ENCODE measurements around the gene DPM1. TPM values are rescaled to one million over a fixed set of nuclear protein-coding genes. Genes with fewer than 3 reads are reported as not detected.

Gene DPM1
- total RNA-seq, 1 donor from 2014 or later: 37.5 TPM

- no peak overlapping the region for H3K27ac ChIP-seq
- H3K4me1 ChIP-seq: no peaks in the 10 kb centered on the region
- peaks cover 12 to 29% of the 10 kb centered on the region in 2 donors for H3K36me3 ChIP-seq
- DNase-seq (ENCODE audit: low spot score in 2 of 2): no peak
- H3K4me3 ChIP-seq: no peak overlapping the region
- H3K27me3 ChIP-seq: no peaks in the 10 kb centered on the region
- intact Hi-C loops (cut with DNase I): no loop called here
- TF ChIP-seq, protein P1, sequence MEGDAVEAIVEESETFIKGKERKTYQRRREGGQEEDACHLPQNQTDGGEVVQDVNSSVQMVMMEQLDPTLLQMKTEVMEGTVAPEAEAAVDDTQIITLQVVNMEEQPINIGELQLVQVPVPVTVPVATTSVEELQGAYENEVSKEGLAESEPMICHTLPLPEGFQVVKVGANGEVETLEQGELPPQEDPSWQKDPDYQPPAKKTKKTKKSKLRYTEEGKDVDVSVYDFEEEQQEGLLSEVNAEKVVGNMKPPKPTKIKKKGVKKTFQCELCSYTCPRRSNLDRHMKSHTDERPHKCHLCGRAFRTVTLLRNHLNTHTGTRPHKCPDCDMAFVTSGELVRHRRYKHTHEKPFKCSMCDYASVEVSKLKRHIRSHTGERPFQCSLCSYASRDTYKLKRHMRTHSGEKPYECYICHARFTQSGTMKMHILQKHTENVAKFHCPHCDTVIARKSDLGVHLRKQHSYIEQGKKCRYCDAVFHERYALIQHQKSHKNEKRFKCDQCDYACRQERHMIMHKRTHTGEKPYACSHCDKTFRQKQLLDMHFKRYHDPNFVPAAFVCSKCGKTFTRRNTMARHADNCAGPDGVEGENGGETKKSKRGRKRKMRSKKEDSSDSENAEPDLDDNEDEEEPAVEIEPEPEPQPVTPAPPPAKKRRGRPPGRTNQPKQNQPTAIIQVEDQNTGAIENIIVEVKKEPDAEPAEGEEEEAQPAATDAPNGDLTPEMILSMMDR (IDR thresholded peaks at IDR 0.05): no peak
- H3K9me3 ChIP-seq: no peaks in the 10 kb centered on the region
These were observed 73.3 kb downstream of the DPM1 start for GRCh38 chr20:50885068-50885467.

Other genes starting within 250 kb of the DPM1 start
- gene PARD6B, start 227.0 kb downstream of the DPM1 start, total RNA-seq: 1.2 TPM
- 0.85 TPM for gene BCAS4, start 163.5 kb downstream of the DPM1 start, total RNA-seq
- 22.5 TPM for gene ADNP, start 27.1 kb downstream of the DPM1 start, total RNA-seq
- 4.7 TPM for gene MOCS3, start 286 bp upstream of the DPM1 start, total RNA-seq
- 6.6 TPM for gene KCNG1, start 64.6 kb upstream of the DPM1 start, total RNA-seq

Data from ascending aorta (tissue), 2 donors.